Skeletal muscle cell (primary cell): Measurements from ENCODE around the gene DENND1C.

Experiments used
- DNase-seq: peaks from one replicate; pipeline ENCODE4 v3.0.0-alpha.2; 2010; ENCODE audit warnings: low read depth
- H3K4me3 ChIP-seq: 2 replicates; pipeline ENCODE4 v1.5.1; 2011; ENCODE audit warnings: low read depth, mild to moderate bottlenecking, control low read depth, low read length, moderate library complexity

DENND1C gene, protein sequence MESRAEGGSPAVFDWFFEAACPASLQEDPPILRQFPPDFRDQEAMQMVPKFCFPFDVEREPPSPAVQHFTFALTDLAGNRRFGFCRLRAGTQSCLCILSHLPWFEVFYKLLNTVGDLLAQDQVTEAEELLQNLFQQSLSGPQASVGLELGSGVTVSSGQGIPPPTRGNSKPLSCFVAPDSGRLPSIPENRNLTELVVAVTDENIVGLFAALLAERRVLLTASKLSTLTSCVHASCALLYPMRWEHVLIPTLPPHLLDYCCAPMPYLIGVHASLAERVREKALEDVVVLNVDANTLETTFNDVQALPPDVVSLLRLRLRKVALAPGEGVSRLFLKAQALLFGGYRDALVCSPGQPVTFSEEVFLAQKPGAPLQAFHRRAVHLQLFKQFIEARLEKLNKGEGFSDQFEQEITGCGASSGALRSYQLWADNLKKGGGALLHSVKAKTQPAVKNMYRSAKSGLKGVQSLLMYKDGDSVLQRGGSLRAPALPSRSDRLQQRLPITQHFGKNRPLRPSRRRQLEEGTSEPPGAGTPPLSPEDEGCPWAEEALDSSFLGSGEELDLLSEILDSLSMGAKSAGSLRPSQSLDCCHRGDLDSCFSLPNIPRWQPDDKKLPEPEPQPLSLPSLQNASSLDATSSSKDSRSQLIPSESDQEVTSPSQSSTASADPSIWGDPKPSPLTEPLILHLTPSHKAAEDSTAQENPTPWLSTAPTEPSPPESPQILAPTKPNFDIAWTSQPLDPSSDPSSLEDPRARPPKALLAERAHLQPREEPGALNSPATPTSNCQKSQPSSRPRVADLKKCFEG

DNA sequence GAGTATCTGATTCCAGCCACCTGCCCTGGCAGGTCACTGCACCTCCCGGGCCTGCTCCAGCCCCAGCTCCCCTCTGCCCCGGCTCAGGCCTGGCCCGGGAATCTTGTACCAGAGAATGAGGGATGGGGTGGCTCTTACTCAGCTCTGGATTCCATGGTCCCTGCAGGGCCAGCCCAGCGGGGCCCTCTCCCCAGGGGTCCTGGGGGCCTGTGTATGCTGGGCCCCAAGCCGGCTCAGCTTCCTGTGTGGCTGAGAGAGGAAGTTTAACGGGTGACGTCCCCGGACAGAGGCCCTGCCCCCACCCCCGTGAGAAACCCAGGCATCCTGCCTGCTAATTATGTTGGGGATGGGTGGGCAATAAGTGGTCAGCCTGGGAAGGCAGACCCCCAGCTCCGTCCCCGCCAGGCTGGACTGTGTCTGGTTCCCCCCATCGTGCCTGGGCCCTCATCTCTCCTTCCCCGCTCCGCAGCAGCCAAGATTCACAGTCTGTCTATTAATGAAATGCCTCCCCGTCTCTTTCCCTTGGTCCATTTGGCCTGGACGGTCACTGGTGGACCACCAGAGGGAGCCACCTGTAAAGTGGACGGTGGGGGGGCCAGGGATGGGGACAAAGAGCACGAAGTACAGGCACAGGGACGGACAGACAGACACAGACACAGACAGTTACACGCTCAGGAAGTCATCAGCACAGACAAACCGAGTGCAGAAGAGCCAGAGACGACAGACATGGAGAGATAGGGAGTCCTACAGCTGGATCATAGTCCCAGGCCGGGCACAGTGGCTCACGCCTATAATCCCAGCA lies at the start of gene DENND1C:
Gene DENND1C (minus strand): TSS at position 247 of the 802 bp plus-strand sequence. CDS start 92 bp downstream, at position 155.
- no peak for DNase-seq
- H3K4me3 ChIP-seq, result no peak within 1 kb of the TSS

DNA sequence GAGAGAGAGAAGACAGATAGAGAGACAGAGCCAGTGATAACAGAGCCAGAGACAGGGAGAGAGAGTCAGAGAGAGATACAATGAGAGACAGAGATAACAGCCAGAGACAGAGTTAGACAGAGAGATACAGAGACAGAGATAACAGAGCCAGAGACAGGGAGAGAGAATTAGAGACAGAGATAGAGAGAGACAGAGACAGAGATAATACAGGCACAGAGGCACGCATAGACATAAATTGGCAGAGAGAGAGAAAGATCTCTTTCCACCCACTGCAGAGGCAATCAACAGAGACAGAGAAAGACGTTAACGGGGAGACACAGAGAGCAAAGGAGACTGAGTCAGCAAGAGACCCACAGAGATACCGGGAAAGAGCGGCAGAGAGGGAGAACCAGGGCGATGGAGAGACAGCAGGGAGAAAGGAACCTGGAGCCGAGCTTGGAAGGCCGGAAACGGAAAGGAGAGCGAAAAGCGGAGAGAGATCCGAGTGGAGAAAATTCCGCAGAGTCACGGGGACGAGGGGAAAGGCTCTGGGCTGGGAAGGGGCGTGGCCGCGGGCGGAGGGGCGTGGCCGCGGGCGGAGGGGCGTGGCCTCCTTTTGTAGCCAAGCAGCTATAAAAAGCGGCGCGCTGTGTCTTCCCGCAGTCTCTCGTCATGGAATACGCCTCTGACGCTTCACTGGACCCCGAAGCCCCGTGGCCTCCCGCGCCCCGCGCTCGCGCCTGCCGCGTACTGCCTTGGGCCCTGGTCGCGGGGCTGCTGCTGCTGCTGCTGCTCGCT lies 49.0 kb upstream of the DENND1C start, which contains the start of gene TNFSF9:
Gene TNFSF9 (plus strand): TSS at position 641 of the 777 bp plus-strand sequence. CDS start 11 bp downstream, at position 652.
- DNase-seq, result peak; percentile 17
- peak within 1 kb of the TSS; percentile 51 for H3K4me3 ChIP-seq

DNA sequence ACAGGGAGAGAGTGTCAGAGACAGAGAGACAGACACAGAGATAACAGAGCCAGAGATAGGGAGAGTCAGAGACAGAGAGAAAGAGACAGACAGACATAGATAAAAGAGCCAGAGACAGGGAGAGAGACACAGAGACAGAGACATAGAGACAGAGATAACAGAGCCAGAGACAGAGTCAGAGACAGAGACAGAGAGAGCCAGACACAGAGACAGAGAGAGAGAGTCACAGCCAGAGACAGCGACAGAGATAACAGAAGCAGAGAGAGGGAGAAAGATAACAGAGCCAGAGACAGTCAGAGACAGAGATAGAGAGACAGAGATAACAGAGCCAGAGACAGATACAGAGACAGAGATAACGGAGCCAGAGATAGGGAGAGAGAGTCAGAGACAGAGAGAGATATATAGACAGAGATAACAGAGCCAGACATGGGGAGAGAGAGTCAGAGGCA lies 48.4 kb upstream of the DENND1C start:
- DNase-seq, result no peak
- H3K4me3 ChIP-seq, result peak overlapping the region; percentile 51

DNA sequence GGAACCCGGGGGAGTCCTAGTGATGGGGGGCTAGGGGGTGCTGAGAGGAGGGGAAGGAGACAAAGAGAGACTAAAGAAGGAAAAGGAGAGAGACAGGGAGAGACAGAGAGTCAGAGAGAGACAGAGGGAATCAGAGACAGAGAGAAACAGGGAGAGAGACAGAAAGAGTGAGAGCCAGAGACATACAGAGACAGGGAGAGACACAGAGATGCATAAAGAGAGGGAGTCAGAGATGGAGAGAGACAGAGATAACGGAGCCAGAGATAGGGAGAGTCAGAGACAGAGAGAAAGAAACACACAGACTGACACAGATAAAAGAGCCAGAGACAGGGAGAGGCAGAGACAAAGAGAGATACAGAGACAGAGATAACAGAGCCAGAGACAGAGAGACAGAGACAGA lies 47.8 kb upstream of the DENND1C start:
- no peak for DNase-seq
- no peak overlapping the region for H3K4me3 ChIP-seq

DNA sequence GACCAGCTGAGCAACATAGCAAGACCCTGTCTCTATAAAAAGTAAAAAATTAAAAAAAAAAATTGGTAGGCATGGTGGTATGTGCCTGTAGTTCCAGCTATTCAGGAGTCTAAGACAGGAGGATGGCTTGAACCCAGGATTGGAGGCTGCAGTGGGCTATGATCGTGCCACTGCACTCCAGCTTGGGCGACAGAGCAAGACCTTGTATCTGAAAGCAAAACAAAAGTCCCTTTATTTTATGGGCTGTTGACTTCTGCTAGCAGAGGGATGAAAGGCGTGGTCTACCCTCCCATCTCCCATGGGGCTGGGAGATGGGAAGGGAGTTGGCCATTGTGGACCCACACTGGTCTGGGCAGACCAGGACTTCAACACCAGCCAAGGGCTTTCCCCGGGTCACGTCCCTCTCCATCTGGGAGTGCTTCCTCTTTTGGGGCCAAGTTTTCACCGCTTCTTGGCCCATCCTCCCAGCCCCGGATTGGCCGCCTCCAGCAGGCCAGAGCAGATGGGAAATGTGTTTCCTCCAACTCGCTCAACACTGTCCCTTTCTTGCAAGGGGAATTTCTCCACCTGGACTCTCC lies 47.0 kb upstream of the DENND1C start:
- H3K4me3 ChIP-seq, result no peak overlapping the region
- DNase-seq, result no peak

DNA sequence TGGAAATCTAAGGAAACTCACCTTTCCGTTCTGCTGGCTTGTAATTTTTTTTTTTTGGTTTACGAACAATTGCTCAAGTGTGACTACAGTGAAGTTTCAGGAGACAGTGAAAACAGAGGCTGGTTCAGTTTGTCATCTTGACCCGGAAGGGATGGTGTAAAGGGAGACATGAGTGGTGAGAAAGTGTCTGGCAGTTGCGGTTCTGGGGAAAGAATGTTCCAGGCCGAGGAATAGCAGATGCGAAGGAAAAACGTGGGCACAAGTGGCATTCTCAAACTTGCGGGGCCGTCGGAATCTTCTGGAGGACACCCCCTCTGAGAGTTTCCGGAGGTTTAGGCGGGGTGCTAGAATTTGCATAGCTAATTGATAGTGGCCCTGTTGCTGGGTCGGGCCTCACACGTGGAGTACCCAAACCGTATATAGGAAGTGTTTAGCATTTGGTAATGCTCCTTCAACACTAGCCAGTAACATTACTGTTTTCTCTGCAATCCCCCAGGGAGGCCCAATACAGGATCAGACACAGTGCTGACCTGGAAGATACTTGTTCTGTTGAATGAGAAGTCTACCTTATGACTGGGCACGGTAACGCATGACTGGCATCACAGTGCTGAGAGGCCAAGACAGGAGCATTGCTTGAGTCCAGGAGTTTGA lies 46.4 kb upstream of the DENND1C start:
- H3K4me3 ChIP-seq, result no peak overlapping the region
- DNase-seq, result no peak

DNA sequence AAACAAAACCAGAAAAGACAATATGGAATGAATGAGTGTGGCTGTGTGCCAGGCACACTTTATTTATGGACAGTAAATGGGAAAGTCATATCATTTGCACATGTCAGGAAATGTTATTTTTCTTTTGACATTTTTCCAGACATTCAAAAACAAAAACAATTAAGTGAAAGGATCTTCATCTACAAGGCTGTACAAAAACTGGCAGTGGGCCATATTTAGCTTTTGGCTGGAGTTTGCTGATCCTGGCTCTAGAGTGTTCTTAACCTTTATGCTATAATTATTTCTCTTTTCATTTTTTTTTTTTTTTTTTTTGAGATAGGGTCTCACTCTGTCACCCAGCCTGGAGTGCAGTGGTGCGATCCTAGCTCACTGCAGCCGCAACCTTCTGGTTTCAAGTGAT lies 42.7 kb upstream of the DENND1C start:
- H3K4me3 ChIP-seq, result no peak overlapping the region
- DNase-seq, result no peak

DNA sequence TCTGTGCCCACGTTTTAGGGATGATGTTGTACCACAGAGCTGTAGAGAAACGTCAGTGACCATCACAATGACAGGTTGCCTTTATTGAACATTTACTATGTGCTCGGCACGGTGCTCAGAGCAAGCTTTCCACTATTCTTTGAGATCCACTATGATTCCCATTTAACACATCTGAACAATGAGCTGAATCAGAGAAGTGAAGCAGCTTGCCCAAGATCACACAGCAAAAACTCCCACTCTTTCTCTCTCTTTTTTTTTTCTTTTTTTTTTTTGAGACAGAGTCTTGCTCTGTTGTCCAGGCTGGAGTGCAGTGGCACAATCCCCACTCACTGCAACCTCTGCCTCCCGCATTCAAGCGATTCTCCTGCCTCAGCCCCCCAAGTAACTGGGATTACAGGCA lies 41.1 kb upstream of the DENND1C start:
- DNase-seq, result no peak

DNA sequence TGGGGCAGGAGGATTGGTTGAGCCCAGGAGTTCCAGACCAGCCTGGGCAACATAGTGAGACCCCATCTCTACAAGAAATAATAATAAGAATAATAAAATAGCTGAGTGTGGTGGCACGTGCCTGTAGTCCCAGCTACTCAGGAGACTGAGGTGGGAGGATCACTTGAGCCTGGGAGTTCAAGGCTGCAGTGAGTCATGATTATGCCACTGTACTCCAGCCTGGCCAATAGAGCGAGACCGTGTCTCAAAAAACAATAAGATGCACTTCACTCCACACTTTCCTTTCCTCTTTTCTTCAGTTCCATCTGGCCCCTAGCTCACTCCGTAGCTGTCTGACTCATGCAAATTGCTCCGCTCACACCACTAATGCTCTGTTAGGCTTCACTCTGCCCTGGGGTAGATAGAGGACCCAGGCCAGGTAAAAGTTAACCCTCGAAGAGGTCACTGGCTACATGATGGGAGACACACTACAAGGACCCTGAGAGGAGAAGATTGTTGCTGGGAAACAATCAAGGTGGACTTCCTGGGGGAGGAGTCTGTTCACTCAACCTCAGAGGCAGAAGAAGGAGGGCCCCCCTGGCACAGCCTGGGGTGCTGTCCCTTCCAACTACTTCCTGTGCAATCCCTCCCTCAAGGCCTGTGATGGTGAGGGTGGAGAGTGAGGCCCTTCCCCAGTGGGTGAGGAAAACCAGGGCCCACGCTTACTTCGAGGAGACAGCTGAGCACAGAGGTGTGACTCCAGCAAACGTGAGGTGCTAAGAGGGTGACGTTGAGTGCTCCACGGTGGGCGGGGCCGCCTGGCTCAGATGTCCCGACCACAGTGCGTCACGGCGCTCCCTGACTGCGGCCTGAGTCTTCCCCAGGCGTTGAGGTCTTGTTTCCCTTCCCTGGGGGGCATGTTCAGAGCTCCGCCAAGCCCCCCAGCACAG lies 40.4 kb upstream of the DENND1C start:
- no peak overlapping the region for H3K4me3 ChIP-seq
- DNase-seq, result no peak

More for the DNA sequence above, 41.1 kb upstream of the DENND1C start:
- H3K4me3 ChIP-seq, result no peak overlapping the region

DNA sequence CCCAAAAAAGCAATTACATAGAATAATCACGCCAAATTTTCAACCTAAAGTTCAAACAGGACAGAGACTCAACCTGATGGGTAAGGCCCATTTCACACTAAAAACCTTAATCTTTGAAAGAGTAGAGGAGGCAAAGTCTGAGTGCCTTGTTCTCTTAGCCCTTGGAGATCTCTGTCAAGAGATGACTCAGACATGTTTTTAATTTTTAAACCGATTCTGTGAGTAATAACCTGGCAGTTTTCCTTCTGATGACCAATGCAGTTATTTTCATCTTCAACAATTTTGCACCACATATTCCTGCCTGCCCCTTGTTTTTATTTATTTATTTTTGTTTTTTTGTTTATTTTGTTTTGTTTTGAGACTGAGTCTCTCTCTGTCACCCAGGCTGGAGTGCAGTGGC lies 37.7 kb upstream of the DENND1C start:
- DNase-seq, result no peak
- no peak overlapping the region for H3K4me3 ChIP-seq

DNA sequence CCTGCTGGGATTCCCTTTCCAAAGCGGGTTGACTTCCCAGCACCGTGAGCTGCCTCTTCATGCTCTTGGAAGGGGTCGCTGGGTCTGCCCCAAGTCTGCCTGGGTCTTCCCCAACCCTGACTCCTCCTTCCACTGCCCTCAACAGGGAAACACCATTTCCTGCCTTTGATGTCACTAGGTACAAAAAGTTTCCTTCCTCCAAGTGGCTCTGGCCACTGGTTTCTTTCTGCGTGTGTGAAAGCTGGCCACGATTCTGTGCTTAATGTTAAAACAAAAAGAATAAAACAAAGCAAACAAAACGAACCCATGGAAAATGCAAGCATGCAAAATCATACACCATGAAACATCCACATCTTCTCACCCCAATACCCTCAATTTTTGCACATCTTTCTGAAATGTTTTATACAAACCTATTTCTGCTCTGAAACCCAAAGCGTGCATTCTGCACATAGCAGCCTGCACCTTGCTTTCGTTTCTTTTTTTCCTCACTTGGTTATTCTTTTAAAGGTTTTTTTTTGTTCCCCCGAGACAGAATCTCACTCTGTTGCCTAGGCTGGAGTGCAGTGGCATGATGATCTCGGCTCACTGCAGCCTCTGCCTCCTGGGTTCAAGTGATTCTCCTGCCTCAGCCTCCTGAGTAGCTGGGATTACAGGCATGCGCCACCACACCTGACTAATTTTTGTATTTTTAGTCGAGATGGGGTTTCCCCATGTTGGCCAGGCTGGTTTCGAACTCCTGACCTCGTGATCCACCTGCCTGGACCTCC lies 36.7 kb upstream of the DENND1C start:
- no peak for DNase-seq
- H3K4me3 ChIP-seq, result no peak overlapping the region

DNA sequence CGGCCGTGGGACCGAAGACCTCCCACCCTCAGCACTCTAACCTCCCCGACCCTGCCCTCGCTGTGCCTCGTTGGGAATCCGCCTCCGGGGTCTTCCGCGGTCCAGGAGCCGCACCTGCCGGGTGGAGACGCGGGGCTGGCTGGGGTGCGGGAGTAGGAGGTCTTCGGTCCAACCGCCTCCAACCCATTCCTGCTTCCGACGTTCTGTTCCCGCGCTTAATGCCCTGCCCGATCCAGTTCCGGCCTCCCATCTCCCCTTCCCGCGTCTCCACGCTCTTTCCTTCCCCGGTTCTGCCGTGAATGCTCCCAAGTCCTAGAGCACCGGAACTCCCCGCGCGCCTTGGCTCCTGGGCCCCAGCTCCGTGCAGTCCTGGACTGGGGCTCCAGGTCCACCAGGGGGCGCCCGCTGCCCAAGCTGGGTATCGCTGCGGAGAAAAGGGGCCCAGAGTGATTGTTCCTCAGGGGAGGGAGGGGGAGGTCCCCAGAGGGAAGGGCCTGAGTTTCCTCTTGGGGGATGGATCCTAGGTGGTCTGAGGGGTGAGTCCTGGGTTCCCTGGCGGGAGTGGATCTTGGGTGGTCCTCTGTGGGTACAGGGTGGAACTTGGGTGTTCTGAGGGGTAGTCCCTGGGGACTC lies 35.2 kb upstream of the DENND1C start:
- no peak for DNase-seq
- peak overlapping the region; percentile 59 for H3K4me3 ChIP-seq

DNA sequence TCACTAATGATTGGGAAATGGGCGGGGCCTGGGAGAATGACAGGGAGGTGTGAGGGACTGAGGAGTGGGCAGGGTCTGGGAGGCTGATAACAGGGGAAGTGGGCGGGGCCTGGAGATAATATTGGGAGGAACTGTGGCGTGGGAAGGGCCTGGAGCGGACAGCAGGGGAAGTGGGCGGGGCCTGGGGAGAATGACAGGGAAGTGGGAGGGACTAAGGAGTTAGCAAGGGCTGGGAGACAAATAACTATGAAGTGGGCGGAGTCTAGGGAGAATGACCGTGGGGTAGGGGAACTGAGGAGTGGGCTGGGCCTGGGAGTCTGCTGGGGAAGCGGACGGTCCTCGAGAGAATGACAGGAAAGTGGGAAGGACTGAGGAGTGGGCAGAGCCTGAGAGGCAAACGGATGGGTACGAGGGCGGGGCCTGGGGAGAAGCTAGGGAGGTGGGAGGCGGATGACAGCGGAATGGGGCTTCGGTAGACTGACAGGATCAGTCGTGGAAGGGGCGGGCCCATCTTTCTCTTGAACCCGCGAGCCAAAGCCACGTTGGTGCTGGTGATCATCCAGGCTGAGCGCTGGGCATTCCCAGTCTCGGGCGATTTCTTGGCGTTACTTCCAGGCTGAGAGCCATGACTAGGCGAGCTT lies 34.6 kb upstream of the DENND1C start:
- peak overlapping the region; percentile 59 for H3K4me3 ChIP-seq
- DNase-seq, result peak; percentile 48

DNA sequence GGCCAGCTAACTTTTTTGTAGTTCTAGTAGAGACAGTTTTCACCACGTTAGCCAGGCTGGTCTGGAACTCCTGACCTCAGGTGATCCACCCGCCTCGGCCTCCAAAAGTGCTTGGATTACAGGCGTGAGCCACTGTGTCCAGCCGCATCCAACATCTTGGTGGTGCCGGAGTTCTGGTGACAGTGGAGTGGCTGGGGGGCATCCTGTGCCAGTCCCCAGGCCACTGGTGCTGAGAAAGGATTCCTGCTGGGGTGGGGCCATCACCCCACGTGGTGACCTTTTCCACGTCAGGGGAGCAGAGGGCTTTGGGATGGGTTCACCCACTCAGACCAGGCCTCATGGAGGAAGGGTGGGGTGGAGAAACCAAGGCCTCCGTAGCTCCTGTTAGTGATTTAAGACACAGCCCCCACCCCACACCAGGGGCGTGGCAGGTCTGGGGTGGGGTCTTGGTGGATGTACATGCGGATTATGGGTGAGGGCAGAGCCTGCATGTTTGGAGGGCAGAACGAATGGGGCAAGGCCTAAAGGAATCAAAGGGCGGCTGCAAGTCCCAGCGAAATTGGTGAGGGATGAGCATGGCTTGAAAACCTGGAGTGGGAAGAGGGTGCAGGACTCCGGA lies 33.4 kb upstream of the DENND1C start:
- H3K4me3 ChIP-seq, result no peak overlapping the region
- no peak for DNase-seq

DNA sequence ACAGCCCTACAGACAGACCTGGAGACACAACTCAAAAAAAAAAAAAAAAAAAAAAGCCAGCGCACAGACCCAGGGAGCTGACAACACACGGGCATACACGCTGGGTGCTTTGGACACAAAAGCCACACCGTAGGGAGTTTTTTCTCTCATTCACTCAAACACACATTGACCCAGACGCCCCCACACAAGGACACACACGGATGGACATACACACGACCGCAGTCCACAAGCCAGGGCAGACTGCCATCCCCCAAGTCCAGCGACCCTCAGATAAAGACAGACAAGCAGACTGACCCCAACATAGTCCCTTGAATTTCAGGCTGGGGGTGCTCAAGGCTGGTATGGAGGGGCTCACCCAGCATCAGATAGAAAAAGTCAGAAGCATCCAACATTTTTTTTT lies 32.5 kb upstream of the DENND1C start:
- H3K4me3 ChIP-seq, result no peak overlapping the region
- no peak for DNase-seq
